ENCODE data around the gene TTC13.

Gene TTC13

GRCh38 chr1:230913496-230913895 is 65.2 kb downstream of the TTC13 start:
- no peaks in the 10 kb centered on the region for H3K4me1 ChIP-seq (ENCODE audit: low read depth, poor library complexity, severe bottlenecking)
- H3K79me2 ChIP-seq (ENCODE audit: insufficient read depth, low read depth): no peaks in the 10 kb centered on the region
- H2AFZ ChIP-seq (ENCODE audit: low read depth): no peak overlapping the region
- H3K9ac ChIP-seq: no peak overlapping the region
- no peak overlapping the region for H3K4me2 ChIP-seq
- no peak overlapping the region for H3K27ac ChIP-seq
- no peaks in the 10 kb centered on the region for H4K20me1 ChIP-seq (ENCODE audit: insufficient read depth)
- H3K27me3 ChIP-seq (ENCODE audit: insufficient read depth, low read depth): no peaks in the 10 kb centered on the region
- no peaks in the 10 kb centered on the region for H3K36me3 ChIP-seq (ENCODE audit: insufficient read depth)
- H3K4me3 ChIP-seq (IDR thresholded peaks at IDR 0.05; ENCODE audit: insufficient read depth, low read depth, low read length): no peak overlapping the region
- no peak for TF ChIP-seq CTCF (conservative IDR thresholded peaks at IDR 0.05; ENCODE audit: low read depth, low read length)

- Histone ChIP-seq H3K36me3 (ENCODE audit: insufficient read depth) (no peaks in the 10 kb centered on the region), H3K9ac (no peak overlapping the region), H3K27me3 (ENCODE audit: insufficient read depth, low read depth) (no peaks in the 10 kb centered on the region), H4K20me1 (ENCODE audit: insufficient read depth) (no peaks in the 10 kb centered on the region), H2AFZ (ENCODE audit: low read depth) (no peak overlapping the region), H3K4me1 (ENCODE audit: low read depth, poor library complexity, severe bottlenecking) (peaks cover 11% of the 10 kb centered on the region), H3K27ac (no peak overlapping the region), H3K4me3 (IDR thresholded peaks at IDR 0.05; ENCODE audit: insufficient read depth, low read depth, low read length) (no peak overlapping the region), H3K79me2 (ENCODE audit: insufficient read depth, low read depth) (no peaks in the 10 kb centered on the region), H3K4me2 (no peak overlapping the region)
- no peak for TF ChIP-seq CTCF (conservative IDR thresholded peaks at IDR 0.05; ENCODE audit: low read depth, low read length)
Measured at GRCh38 chr1:230910755-230911117, 67.9 kb downstream of the TTC13 start.

- Histone ChIP-seq H2AFZ (ENCODE audit: low read depth) (no peak overlapping the region), H3K36me3 (ENCODE audit: insufficient read depth) (no peaks in the 10 kb centered on the region), H3K79me2 (ENCODE audit: insufficient read depth, low read depth) (no peaks in the 10 kb centered on the region), H3K27ac (no peak overlapping the region), H3K9ac (no peak overlapping the region), H3K4me3 (IDR thresholded peaks at IDR 0.05; ENCODE audit: insufficient read depth, low read depth, low read length) (no peak overlapping the region), H3K27me3 (ENCODE audit: insufficient read depth, low read depth) (no peaks in the 10 kb centered on the region), H3K4me1 (ENCODE audit: low read depth, poor library complexity, severe bottlenecking) (peaks cover 11% of the 10 kb centered on the region), H3K4me2 (no peak overlapping the region), H4K20me1 (ENCODE audit: insufficient read depth) (no peaks in the 10 kb centered on the region)
- no peak for TF ChIP-seq CTCF (conservative IDR thresholded peaks at IDR 0.05; ENCODE audit: low read depth, low read length)
Measured at GRCh38 chr1:230909974-230910754, 68.5 kb downstream of the TTC13 start.

- Histone ChIP-seq H3K27ac (no peak overlapping the region), H2AFZ (ENCODE audit: low read depth) (no peak overlapping the region), H4K20me1 (ENCODE audit: insufficient read depth) (no peaks in the 10 kb centered on the region), H3K36me3 (ENCODE audit: insufficient read depth) (no peaks in the 10 kb centered on the region), H3K4me1 (ENCODE audit: low read depth, poor library complexity, severe bottlenecking) (peaks cover 11% of the 10 kb centered on the region), H3K9ac (no peak overlapping the region), H3K4me2 (no peak overlapping the region), H3K79me2 (ENCODE audit: insufficient read depth, low read depth) (no peaks in the 10 kb centered on the region), H3K27me3 (ENCODE audit: insufficient read depth, low read depth) (no peaks in the 10 kb centered on the region), H3K4me3 (IDR thresholded peaks at IDR 0.05; ENCODE audit: insufficient read depth, low read depth, low read length) (no peak overlapping the region)
- no peak for TF ChIP-seq CTCF (conservative IDR thresholded peaks at IDR 0.05; ENCODE audit: low read depth, low read length)
Measured at GRCh38 chr1:230907472-230908205, 71.0 kb downstream of the TTC13 start.

Data from KMS-11 (cell line).